GM21723 (cell line): ENCODE measurements around the gene SCD5.
A peak's percentile ranks its signal among the peaks of the same experiment; 100 is the strongest.

Experiments used
- ATAC-seq: cut with Tn5 transposase; IDR thresholded peaks from one replicate; pipeline ENCODE4 v1.9.1; 2021; ENCODE audit warnings: mild to moderate bottlenecking, moderate library complexity; ENCODE audit not compliant: unreplicated experiment

The SCD5 gene

GRCh38 chr4:82797405-82798111 is 1.0 kb downstream of the SCD5 start:
- ATAC-seq, result no peak

- ATAC-seq, result no peak
Measured at GRCh38 chr4:82797040-82797404, 1.6 kb downstream of the SCD5 start.

GRCh38 chr4:82792912-82793649 is 5.5 kb downstream of the SCD5 start:
- ATAC-seq, result no peak

GRCh38 chr4:82791179-82791578 is 7.4 kb downstream of the SCD5 start:
- no peak for ATAC-seq

GRCh38 chr4:82790060-82790660 is 8.4 kb downstream of the SCD5 start:
- ATAC-seq, result no peak

GRCh38 chr4:82789025-82789776 is 9.4 kb downstream of the SCD5 start:
- ATAC-seq, result no peak

GRCh38 chr4:82787342-82787741 is 11.3 kb downstream of the SCD5 start:
- ATAC-seq, result no peak

GRCh38 chr4:82786828-82787227 is 11.8 kb downstream of the SCD5 start:
- no peak for ATAC-seq

GRCh38 chr4:82785611-82786400 is 12.8 kb downstream of the SCD5 start:
- no peak for ATAC-seq

- ATAC-seq, result no peak
Measured at GRCh38 chr4:82784681-82785610, 13.7 kb downstream of the SCD5 start.

- ATAC-seq, result no peak
Measured at GRCh38 chr4:82782626-82783345, 15.8 kb downstream of the SCD5 start.

GRCh38 chr4:82780752-82781231 is 17.8 kb downstream of the SCD5 start:
- ATAC-seq, result peak; percentile 90

- no peak for ATAC-seq
Measured at GRCh38 chr4:82780170-82780751, 18.3 kb downstream of the SCD5 start.

GRCh38 chr4:82779032-82779431 is 19.6 kb downstream of the SCD5 start:
- ATAC-seq, result no peak

- ATAC-seq, result no peak
Measured at GRCh38 chr4:82777857-82778525, 20.6 kb downstream of the SCD5 start.

GRCh38 chr4:82776925-82777542 is 21.6 kb downstream of the SCD5 start:
- ATAC-seq, result no peak

- no peak for ATAC-seq
Measured at GRCh38 chr4:82775243-82775642, 23.4 kb downstream of the SCD5 start.
